GM19455 (cell line): ENCODE results near the gene OR8J1.
"Not testable (repeated sequence)": the region's sequence is repeated elsewhere in the genome, so short reads cannot be mapped to it uniquely, and the experiment has no call there.

Experiments
- ATAC-seq: cut with Tn5 transposase; IDR thresholded peaks from one replicate; pipeline ENCODE4 v1.9.1; 2021; ENCODE audit not compliant: unreplicated experiment

Gene OR8J1

GRCh38 chr11:56353991-56354390, at the start of gene OR8J1:
OR8J1 (plus strand) TSS chr11:56354291; CDS start chr11:56360247, 5,956 bp downstream.
- no peak for ATAC-seq

GRCh38 chr11:56307836-56308235, 46.3 kb upstream of the OR8J1 start:
- ATAC-seq, result no peak

- ATAC-seq, result no peak
These were observed 39.2 kb upstream of the OR8J1 start, which contains the start of gene OR8K3 for GRCh38 chr11:56314844-56315243. OR8K3 (plus strand) TSS chr11:56315144; CDS start chr11:56318307, 3,163 bp downstream.

GRCh38 chr11:56331861-56332491, 22.1 kb upstream of the OR8J1 start:
- ATAC-seq, result no peak

GRCh38 chr11:56333156-56333555, 20.9 kb upstream of the OR8J1 start:
- no peak for ATAC-seq

GRCh38 chr11:56340289-56340688, 13.8 kb upstream of the OR8J1 start:
- ATAC-seq, result no peak

- ATAC-seq, result no peak
These were observed 8.4 kb upstream of the OR8J1 start, which contains the start of gene OR8K1 for GRCh38 chr11:56345739-56346138. OR8K1 (plus strand) TSS chr11:56346039; CDS start chr11:56346039, 0 bp downstream.

- ATAC-seq, result no peak
These were observed 21.2 kb downstream of the OR8J1 start, which contains the start of gene OR8U1 for GRCh38 chr11:56375324-56375723. OR8U1 (plus strand) TSS chr11:56375624; CDS start chr11:56375624, 0 bp downstream.

- ATAC-seq, result no peak
These were observed 26.0 kb downstream of the OR8J1 start for GRCh38 chr11:56380120-56380519.

- ATAC-seq, result no peak
These were observed 40.3 kb downstream of the OR8J1 start for GRCh38 chr11:56394381-56394780.

GRCh38 chr11:56396047-56396446, 42.0 kb downstream of the OR8J1 start:
- no peak for ATAC-seq

GRCh38 chr11:56401858-56402461, 47.9 kb downstream of the OR8J1 start:
- ATAC-seq, result not testable (repeated sequence)

GRCh38 chr11:56404393-56404792, 50.3 kb downstream of the OR8J1 start:
- ATAC-seq, result no peak

GRCh38 chr11:56410801-56411200, 56.7 kb downstream of the OR8J1 start:
- ATAC-seq, result no peak
